GM19025 (cell line): Measurements from ENCODE around the gene MYBPH.

Experiments used
- ATAC-seq: cut with Tn5 transposase; IDR thresholded peaks from one replicate; pipeline ENCODE4 v1.9.1; 2021; ENCODE audit warnings: mild to moderate bottlenecking, low read depth, moderate library complexity; ENCODE audit not compliant: unreplicated experiment

MYBPH gene

GRCh38 chr1:203150511-203151297 is 24.9 kb downstream of the MYBPH start:
- ATAC-seq = no peak

GRCh38 chr1:203149188-203149840 is 26.3 kb downstream of the MYBPH start:
- ATAC-seq = no peak

GRCh38 chr1:203148579-203148978 is 27.0 kb downstream of the MYBPH start:
- no peak for ATAC-seq

- ATAC-seq = no peak
These were observed 27.5 kb downstream of the MYBPH start for GRCh38 chr1:203148127-203148526.

GRCh38 chr1:203147376-203147775 is 28.2 kb downstream of the MYBPH start:
- ATAC-seq = no peak

- ATAC-seq = no peak
These were observed 29.1 kb downstream of the MYBPH start for GRCh38 chr1:203146537-203146936.

- no peak for ATAC-seq
These were observed 29.6 kb downstream of the MYBPH start for GRCh38 chr1:203146042-203146369.

GRCh38 chr1:203145321-203146041 is 30.1 kb downstream of the MYBPH start:
- ATAC-seq = no peak

- no peak for ATAC-seq
These were observed 31.0 kb downstream of the MYBPH start for GRCh38 chr1:203144661-203145060.

GRCh38 chr1:203143641-203144040 is 32.0 kb downstream of the MYBPH start:
- ATAC-seq = no peak

GRCh38 chr1:203142684-203143408 is 32.8 kb downstream of the MYBPH start:
- no peak for ATAC-seq

GRCh38 chr1:203142124-203142523 is 33.5 kb downstream of the MYBPH start:
- no peak for ATAC-seq

- ATAC-seq = no peak
These were observed 34.7 kb downstream of the MYBPH start for GRCh38 chr1:203140743-203141520.

- ATAC-seq = no peak
These were observed 35.6 kb downstream of the MYBPH start for GRCh38 chr1:203139976-203140475.

GRCh38 chr1:203138066-203138465 is 37.6 kb downstream of the MYBPH start:
- ATAC-seq = no peak

GRCh38 chr1:203137324-203137723 is 38.3 kb downstream of the MYBPH start:
- ATAC-seq = no peak

- no peak for ATAC-seq
These were observed 39.1 kb downstream of the MYBPH start for GRCh38 chr1:203136409-203137042.

- ATAC-seq = no peak
These were observed 39.9 kb downstream of the MYBPH start for GRCh38 chr1:203135636-203136305.
